GM23338 (cell line): ENCODE measurements around the gene LGALS3.

ENCODE experiments used
- CREB1 ChIP-seq: fragments of 250-450 bp; sonication (Bioruptor Pico); IDR thresholded peaks from 2 replicates; pipeline ENCODE4 v1.5.0; 2020; ENCODE audit warnings: low read depth, mild to moderate bottlenecking, moderate library complexity
- CTCF ChIP-seq, 2 experiments: fragments of 200-600 bp in 1 of 2; sonication (generic) in 1 of 2; conservative IDR thresholded peaks; 2 replicates each; pipeline versions ENCODE4 v1.5.1 to v1.6.1; 2016 to 2017; ENCODE audit warnings: antibody characterized with exemption in 2 of 2, low read depth in 2 of 2, mild to moderate bottlenecking in 2 of 2, moderate library complexity in 1 of 2
- ETS1 ChIP-seq: IDR thresholded peaks from 2 replicates; pipeline ENCODE4 v1.6.1; 2016; ENCODE audit warnings: antibody characterized with exemption
- EZH2 ChIP-seq: fragments of 200-600 bp; sonication (generic); IDR thresholded peaks from one replicate; pipeline ENCODE4 v1.8.0; 2017; ENCODE audit warnings: antibody characterized with exemption, mild to moderate bottlenecking, low read depth; ENCODE audit not compliant: unreplicated experiment
- EZH2phosphoT487 ChIP-seq: fragments of 200-600 bp; sonication (generic); IDR thresholded peaks from one replicate; pipeline ENCODE4 v1.8.1; 2018; ENCODE audit warnings: antibody characterized with exemption; ENCODE audit not compliant: unreplicated experiment
- JUNB ChIP-seq: IDR thresholded peaks from one replicate; pipeline ENCODE4 v1.6.1; 2016; ENCODE audit warnings: antibody characterized with exemption; ENCODE audit not compliant: unreplicated experiment
- NANOG ChIP-seq: IDR thresholded peaks from 2 replicates; pipeline ENCODE4 v1.6.1; 2016; ENCODE audit warnings: antibody characterized with exemption, borderline replicate concordance
- POLR2AphosphoS5 ChIP-seq: IDR thresholded peaks from 2 replicates; pipeline ENCODE4 v1.6.1; 2016; ENCODE audit warnings: antibody characterized with exemption, low read depth
- REST ChIP-seq: IDR thresholded peaks from one replicate; pipeline ENCODE4 v1.6.1; 2018; ENCODE audit warnings: antibody characterized with exemption; ENCODE audit not compliant: unreplicated experiment
- STAT1 ChIP-seq: IDR thresholded peaks from one replicate; pipeline ENCODE4 v1.6.1; 2016; ENCODE audit warnings: antibody characterized with exemption; ENCODE audit not compliant: unreplicated experiment
- ZNF114 ChIP-seq: fragments of 250-450 bp; sonication (Bioruptor Pico); IDR thresholded peaks from 2 replicates; pipeline ENCODE4 v1.5.0; 2020; ENCODE audit warnings: mild to moderate bottlenecking, moderate library complexity
- ZNF331 ChIP-seq: fragments of 250-450 bp; sonication (Bioruptor Pico); IDR thresholded peaks from 2 replicates; pipeline ENCODE4 v1.5.0; 2020; ENCODE audit warnings: low read depth, mild to moderate bottlenecking, moderate library complexity
- ZNF462 ChIP-seq: fragments of 250-450 bp; sonication (Bioruptor Pico); IDR thresholded peaks from 2 replicates; pipeline ENCODE4 v1.5.0; 2020; ENCODE audit warnings: mild to moderate bottlenecking, moderate library complexity

- TF ChIP-seq CREB1 (CRISPR knock-in tag) (no peak), CTCF (conservative IDR thresholded peaks at IDR 0.05; ENCODE audit: low read depth in 2 of 2) (no peak), ETS1 (no peak), EZH2phosphoT487 (no peak), EZH2 (no peak), JUNB (no peak), REST (no peak), POLR2AphosphoS5 (no peak), STAT1 (no peak), ZNF114 (CRISPR knock-in tag) (no peak), NANOG (no peak), ZNF331 (CRISPR knock-in tag) (no peak), ZNF462 (CRISPR knock-in tag) (no peak)
These were observed 24.8 kb upstream of the LGALS3 start for GRCh38 chr14:55103971-55104954.
